Ectodermal cell (in vitro differentiated cells): ENCODE results near the gene FBXL17.
"Not testable (repeated sequence)": the region's sequence is repeated elsewhere in the genome, so short reads cannot be mapped to it uniquely, and the experiment has no call there.

Experiments used
- H3K27ac ChIP-seq: 2 replicates; pipeline ENCODE4 v1.7.0; 2013; ENCODE audit warnings: mild to moderate bottlenecking, low read depth, low read length; ENCODE audit not compliant: insufficient read depth, poor library complexity, severe bottlenecking
- H3K27me3 ChIP-seq: 2 replicates; pipeline ENCODE4 v1.7.0; 2013; ENCODE audit warnings: mild to moderate bottlenecking, low read length; ENCODE audit not compliant: insufficient read depth, control insufficient read depth, poor library complexity, severe bottlenecking
- H3K36me3 ChIP-seq: one replicate; pipeline ENCODE4 v1.7.0; 2013; ENCODE audit warnings: low read length; ENCODE audit not compliant: control insufficient read depth, insufficient read depth
- H3K4me1 ChIP-seq: one replicate; pipeline ENCODE4 v1.7.0; 2013; ENCODE audit warnings: low read length; ENCODE audit not compliant: control insufficient read depth, insufficient read depth
- H3K4me3 ChIP-seq: 2 replicates; pipeline ENCODE4 v1.7.0; 2013; ENCODE audit warnings: low read depth, low read length, control low read depth; ENCODE audit not compliant: insufficient read depth
- H3K9me3 ChIP-seq: 2 replicates; pipeline ENCODE4 v1.7.0; 2013; ENCODE audit warnings: mild to moderate bottlenecking, low read length, moderate library complexity; ENCODE audit not compliant: control insufficient read depth
- WGBS, 2 experiments: methylation state at CpG; one replicate each; pipeline ENCODE4 v1.1.7; 2013; ENCODE audit warnings: missing lambda C conversion rate in 2 of 2; 5-methylcytosine and 5-hydroxymethylcytosine counted together

FBXL17 gene

GRCh38 chr5:108398964-108399363 lies 17.1 kb upstream of the FBXL17 start:
- Histone ChIP-seq H3K4me1 (no peaks in the 10 kb centered on the region), H3K9me3 (no peaks in the 10 kb centered on the region), H3K4me3 (no peak overlapping the region), H3K27me3 (no peaks in the 10 kb centered on the region), H3K36me3 (no peaks in the 10 kb centered on the region), H3K27ac (no peak overlapping the region)
- WGBS, 2 experiments, result 81 to 88% methylated on average over 6 of the region's 6 CpGs

DNA sequence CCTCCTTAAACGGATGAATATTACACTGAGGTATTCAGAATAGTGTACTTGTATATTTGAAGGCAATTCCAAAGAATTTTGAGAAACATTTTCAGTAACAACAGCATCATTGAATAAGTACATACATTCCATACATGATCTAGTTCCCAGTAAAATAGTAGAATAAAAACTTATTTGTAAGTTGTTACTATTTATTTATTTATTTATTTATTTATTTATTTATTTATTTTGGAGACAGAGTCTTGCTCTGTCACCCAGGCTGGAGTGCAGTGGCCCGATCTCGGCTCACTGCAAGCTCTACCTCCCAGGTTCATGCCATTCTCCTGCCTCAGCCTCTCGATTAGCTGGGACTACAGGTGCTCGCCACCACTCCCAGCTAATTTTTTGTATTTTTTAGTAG lies 14.9 kb upstream of the FBXL17 start:
- H3K27me3 ChIP-seq, H3K4me1 ChIP-seq, H3K27ac ChIP-seq, H3K4me3 ChIP-seq, H3K9me3 ChIP-seq, H3K36me3 ChIP-seq: not testable (repeated sequence)
- WGBS, 2 experiments, result 87 to 93% methylated on average over 4 to 5 of the region's 5 CpGs

GRCh38 chr5:108387758-108388157 lies 5.9 kb upstream of the FBXL17 start:
- 88 to 92% methylated on average over 1 to 3 of the region's 3 CpGs for WGBS, 2 experiments
- Histone ChIP-seq H3K4me1 (no peaks in the 10 kb centered on the region), H3K9me3 (no peaks in the 10 kb centered on the region), H3K4me3 (no peak overlapping the region), H3K27me3 (no peaks in the 10 kb centered on the region), H3K36me3 (no peaks in the 10 kb centered on the region), H3K27ac (no peak overlapping the region)

GRCh38 chr5:108386345-108387061 lies 4.6 kb upstream of the FBXL17 start:
- WGBS, 2 experiments, result 80 to 95% methylated on average over 3 of the region's 3 CpGs
- H3K4me3 ChIP-seq, result no peak overlapping the region
- no peak overlapping the region for H3K27ac ChIP-seq
- no peaks in the 10 kb centered on the region for H3K9me3 ChIP-seq
- H3K4me1 ChIP-seq, result no peaks in the 10 kb centered on the region
- H3K27me3 ChIP-seq, result no peaks in the 10 kb centered on the region
- H3K36me3 ChIP-seq, result no peaks in the 10 kb centered on the region

DNA sequence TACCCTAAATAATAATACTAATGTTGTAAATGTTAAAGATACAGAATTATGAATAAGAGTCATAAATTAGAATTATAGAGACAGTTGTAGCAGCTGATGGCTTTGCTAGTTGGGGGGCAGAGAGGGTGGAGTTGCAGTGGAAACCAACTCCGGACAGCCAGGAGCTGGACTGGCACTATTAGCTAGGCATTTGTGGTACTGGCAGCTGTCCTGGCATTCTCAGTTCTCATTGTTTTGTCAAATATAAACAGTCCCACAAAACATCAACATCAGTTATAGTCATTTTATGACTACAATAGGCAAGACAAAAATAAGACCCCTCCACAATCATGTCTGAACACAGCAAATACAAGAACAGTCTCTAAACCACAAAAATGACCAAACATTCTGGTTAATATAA lies 2.8 kb upstream of the FBXL17 start:
- Histone ChIP-seq H3K27ac (no peak overlapping the region), H3K4me1 (peaks cover 6% of the 10 kb centered on the region), H3K27me3 (no peaks in the 10 kb centered on the region), H3K36me3 (no peaks in the 10 kb centered on the region), H3K9me3 (no peaks in the 10 kb centered on the region), H3K4me3 (no peak overlapping the region)
- WGBS, 2 experiments, result 88 to 97% methylated on average over 1 of the region's 1 CpG

- H3K27me3 ChIP-seq, result no peaks in the 10 kb centered on the region
- no peaks in the 10 kb centered on the region for H3K36me3 ChIP-seq
- no peaks in the 10 kb centered on the region for H3K9me3 ChIP-seq
- peak overlapping the region; percentile 82 for H3K4me3 ChIP-seq
- peak overlapping the region; percentile 84 for H3K27ac ChIP-seq
- 55 to 58% methylated on average over 9 of the region's 9 CpGs for WGBS, 2 experiments
- peaks cover 6% of the 10 kb centered on the region for H3K4me1 ChIP-seq
Observed at GRCh38 chr5:108382784-108383330, 959 bp upstream of the FBXL17 start.

DNA sequence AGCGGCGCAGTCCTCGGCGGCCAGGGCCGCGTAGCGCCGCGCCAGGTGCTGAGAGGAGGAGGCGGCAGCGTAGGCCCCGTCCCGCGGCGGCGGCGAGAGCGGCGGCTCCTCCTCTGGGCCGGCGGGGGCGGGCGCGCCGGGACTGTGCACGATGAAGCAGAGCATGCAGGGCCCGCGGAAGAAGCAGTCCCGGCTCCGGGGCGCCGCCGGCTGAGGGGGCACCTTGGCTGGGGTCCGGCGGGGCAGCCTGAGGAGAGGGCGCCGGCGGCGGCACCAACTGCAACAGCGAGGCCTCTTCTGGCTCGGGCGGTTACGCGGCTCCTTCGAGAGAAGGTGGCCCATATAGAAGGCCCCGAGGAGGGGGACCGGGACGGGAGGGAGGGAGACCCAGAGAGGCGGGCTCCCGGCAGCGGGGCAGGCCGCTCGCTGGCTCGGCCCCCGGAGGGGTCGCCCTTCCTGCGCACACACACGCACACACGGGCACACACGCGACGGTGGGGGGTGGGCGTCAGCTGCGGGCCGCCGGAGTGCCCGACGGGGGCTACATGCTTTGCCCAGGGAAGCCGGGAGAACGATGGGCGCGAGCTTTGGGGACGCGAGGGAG lies 446 bp downstream of the FBXL17 start:
- Histone ChIP-seq H3K27ac (peak overlapping the region; percentile 84), H3K9me3 (no peaks in the 10 kb centered on the region), H3K27me3 (no peaks in the 10 kb centered on the region), H3K36me3 (no peaks in the 10 kb centered on the region), H3K4me1 (peaks cover 6% of the 10 kb centered on the region), H3K4me3 (peak overlapping the region; percentile 82)
- 0 to 1% methylated on average over 74 of the region's 74 CpGs for WGBS, 2 experiments

DNA sequence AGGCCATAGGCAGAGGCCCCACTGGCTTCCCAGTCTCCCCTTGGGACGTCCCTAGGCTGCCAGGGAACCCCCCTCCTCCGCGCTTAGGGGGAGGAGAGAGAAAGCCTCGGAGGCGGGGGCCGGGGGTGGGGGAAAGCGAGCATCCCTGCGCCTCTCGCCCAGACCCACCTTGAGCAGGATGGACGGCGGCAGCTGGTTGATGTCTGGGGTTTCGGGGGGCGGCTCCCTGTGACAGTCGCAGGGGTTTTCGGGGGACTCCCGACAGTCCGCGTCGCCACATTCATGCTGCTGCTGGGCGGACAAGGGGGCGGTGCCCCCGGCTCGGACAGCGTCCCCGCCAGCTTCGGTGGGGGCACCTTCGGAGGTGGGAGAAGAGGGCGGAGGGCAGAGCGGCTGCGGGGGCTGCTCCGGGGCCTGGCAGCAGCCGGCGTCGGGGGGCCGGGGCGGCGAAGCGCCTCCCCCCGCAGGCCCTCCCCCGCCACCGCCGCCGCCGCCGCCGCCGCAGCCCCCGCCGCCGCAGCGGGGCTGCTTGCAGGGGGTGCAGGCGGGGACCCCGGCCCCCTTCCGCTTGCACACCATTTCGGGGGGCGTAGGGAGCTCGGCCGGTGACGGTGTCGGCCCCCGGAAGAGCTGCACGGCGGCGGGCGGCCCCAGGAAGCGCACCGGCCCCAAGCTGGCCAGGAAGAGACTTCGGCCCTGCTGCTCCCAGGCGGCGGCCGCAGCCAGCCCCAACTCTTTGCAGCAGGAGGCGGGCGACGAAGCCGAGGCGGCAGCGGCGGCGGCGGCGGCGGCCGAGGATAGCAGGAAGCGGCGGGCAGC lies 1.2 kb downstream of the FBXL17 start:
- Histone ChIP-seq H3K27me3 (no peaks in the 10 kb centered on the region), H3K36me3 (no peaks in the 10 kb centered on the region), H3K4me1 (peaks cover 6% of the 10 kb centered on the region), H3K4me3 (peak overlapping the region; percentile 82), H3K27ac (no peak overlapping the region), H3K9me3 (no peaks in the 10 kb centered on the region)
- WGBS, 2 experiments, result 0% methylated on average over 85 of the region's 85 CpGs

DNA sequence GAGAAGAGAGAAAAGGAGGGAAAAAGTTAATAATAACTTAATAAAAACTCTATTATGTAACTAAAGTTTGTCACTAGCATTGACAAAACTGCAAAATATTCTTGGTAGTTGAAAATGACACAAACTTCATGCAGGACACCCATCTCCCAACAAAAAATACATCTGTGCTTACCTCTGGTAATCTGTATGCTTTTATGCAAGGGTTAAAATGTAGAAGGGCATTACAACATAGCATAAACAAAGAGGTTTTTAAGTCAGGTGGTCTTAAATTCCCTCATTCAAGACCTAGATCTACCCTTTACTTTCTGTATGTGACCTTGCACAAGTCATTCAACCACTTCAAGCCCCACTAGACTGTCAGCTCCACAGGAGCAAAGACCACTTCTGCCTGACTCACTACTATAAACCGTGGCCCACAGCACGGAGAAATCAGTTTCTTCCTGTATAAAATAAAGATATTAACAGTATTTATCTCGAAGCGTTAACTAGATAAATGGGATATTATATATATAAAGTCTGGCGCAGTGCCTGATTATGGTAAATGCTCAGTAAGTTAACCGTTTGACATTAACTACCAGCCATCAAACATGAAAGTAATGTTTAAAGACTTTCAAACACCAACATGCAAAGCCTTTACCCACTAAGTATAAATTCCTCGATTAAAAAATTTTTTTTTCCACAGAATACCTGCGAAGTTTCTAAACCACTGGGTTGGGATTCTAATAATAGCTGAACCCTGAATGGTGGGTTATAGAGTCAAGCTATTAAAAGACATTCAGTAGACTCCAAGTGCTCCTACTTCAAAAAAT lies 2.0 kb downstream of the FBXL17 start:
- H3K27ac ChIP-seq, result no peak overlapping the region
- peaks cover 6% of the 10 kb centered on the region for H3K4me1 ChIP-seq
- no peaks in the 10 kb centered on the region for H3K36me3 ChIP-seq
- H3K4me3 ChIP-seq, result peak overlapping the region; percentile 82
- 52 to 64% methylated on average over 2 to 4 of the region's 8 CpGs for WGBS, 2 experiments
- no peaks in the 10 kb centered on the region for H3K9me3 ChIP-seq
- H3K27me3 ChIP-seq, result no peaks in the 10 kb centered on the region
